ENCODE results near the gene MAP1LC3A.

DNA sequence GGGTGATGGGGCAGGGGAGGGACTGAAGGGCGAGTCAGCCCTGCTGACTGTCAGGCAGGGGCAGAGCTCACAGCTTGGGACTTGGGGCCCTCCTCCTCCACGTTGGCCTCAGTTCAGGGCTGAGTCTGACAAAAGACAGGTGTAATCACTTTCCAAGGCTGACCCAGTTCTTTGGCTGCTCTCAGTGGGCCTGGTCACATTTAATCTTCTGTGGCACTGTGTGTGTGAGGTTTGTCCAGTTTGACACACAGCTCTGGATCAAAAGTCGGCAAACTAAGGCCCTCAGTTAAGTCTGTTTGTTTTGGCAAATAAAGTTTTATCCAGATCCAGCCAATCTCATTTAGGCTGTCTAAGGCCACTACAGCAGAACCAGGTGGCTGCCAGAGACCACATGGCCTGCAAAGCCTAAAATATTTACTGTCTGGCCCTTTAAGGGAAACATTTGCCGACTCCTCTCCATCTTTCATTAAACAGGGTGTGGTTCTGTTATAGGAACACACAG, 5.1 kb upstream of the MAP1LC3A start:
- no peak for TF ChIP-seq EZH2 (IDR thresholded peaks at IDR 0.05; ENCODE audit: borderline replicate concordance, low read depth, low read length, severe bottlenecking)
- TF ChIP-seq CTCF (IDR thresholded peaks at IDR 0.05; ENCODE audit: borderline replicate concordance, extremely low read depth, low read length, poor library complexity, severe bottlenecking), result no peak
